CD4-positive, alpha-beta T cell treated with Interleukin-1 beta for 1 hour (primary cell): ENCODE data around the gene MGRN1.

Source experiments
- DNase-seq, 2 donors: peaks; one replicate each; pipeline ENCODE4 v3.0.0-alpha.2; 2020 to 2022

The MGRN1 gene

GRCh38 chr16:4677390-4677789, 52.8 kb downstream of the MGRN1 start:
- DNase-seq, result no peak

GRCh38 chr16:4677994-4678393, 53.4 kb downstream of the MGRN1 start:
- DNase-seq, result no peak

GRCh38 chr16:4678596-4678995, 54.0 kb downstream of the MGRN1 start:
- DNase-seq, result no peak

- no peak for DNase-seq
These were observed 54.7 kb downstream of the MGRN1 start for GRCh38 chr16:4679156-4679849.

GRCh38 chr16:4679850-4680636, 55.4 kb downstream of the MGRN1 start:
- DNase-seq, result peak in 1 of 2 donors; percentile 59

GRCh38 chr16:4680673-4681470, 56.2 kb downstream of the MGRN1 start:
- DNase-seq, result no peak

- DNase-seq, result no peak
These were observed 57.0 kb downstream of the MGRN1 start for GRCh38 chr16:4681471-4682083.

- no peak for DNase-seq
These were observed 57.5 kb downstream of the MGRN1 start for GRCh38 chr16:4682084-4682591.

GRCh38 chr16:4682616-4683254, 58.1 kb downstream of the MGRN1 start:
- peak in 1 of 2 donors; percentile 42 for DNase-seq

- DNase-seq, result no peak
These were observed 58.8 kb downstream of the MGRN1 start for GRCh38 chr16:4683255-4684057.

GRCh38 chr16:4684058-4684715, 59.6 kb downstream of the MGRN1 start:
- no peak for DNase-seq

GRCh38 chr16:4684763-4685162, 60.1 kb downstream of the MGRN1 start:
- DNase-seq, result no peak

GRCh38 chr16:4685292-4685691, 60.7 kb downstream of the MGRN1 start:
- DNase-seq, result no peak

GRCh38 chr16:4685776-4686496, 61.3 kb downstream of the MGRN1 start:
- DNase-seq, result no peak

- no peak for DNase-seq
These were observed 62.0 kb downstream of the MGRN1 start for GRCh38 chr16:4686497-4687210.

GRCh38 chr16:4687416-4687815, 62.8 kb downstream of the MGRN1 start:
- no peak for DNase-seq

GRCh38 chr16:4687946-4688673, 63.5 kb downstream of the MGRN1 start:
- DNase-seq, result no peak

GRCh38 chr16:4688674-4689045, 64.0 kb downstream of the MGRN1 start:
- no peak for DNase-seq
